ENCODE measurements around the gene SPIRE1.

DNA sequence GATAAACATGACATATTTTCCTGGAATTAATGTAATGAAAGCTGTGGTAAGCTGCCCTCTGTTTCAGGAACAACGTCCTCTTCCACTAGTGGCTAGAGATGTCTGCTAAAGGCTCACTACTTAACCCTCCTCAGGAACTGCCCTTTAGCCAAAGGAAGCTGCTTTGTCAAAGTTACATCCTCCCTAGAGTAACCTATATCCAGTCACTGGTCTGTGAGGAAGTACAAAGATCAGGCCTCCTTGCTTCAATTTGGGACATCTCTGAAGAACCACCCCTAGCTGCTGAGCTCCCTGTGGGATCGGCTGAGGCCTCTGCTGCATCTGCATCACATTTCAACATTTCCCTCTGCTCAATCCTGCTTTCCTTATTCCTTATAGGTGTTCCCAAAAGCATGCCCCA is 142.4 kb downstream of the SPIRE1 start:
- TF ChIP-seq, protein P1, sequence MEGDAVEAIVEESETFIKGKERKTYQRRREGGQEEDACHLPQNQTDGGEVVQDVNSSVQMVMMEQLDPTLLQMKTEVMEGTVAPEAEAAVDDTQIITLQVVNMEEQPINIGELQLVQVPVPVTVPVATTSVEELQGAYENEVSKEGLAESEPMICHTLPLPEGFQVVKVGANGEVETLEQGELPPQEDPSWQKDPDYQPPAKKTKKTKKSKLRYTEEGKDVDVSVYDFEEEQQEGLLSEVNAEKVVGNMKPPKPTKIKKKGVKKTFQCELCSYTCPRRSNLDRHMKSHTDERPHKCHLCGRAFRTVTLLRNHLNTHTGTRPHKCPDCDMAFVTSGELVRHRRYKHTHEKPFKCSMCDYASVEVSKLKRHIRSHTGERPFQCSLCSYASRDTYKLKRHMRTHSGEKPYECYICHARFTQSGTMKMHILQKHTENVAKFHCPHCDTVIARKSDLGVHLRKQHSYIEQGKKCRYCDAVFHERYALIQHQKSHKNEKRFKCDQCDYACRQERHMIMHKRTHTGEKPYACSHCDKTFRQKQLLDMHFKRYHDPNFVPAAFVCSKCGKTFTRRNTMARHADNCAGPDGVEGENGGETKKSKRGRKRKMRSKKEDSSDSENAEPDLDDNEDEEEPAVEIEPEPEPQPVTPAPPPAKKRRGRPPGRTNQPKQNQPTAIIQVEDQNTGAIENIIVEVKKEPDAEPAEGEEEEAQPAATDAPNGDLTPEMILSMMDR (IDR thresholded peaks at IDR 0.05), result no peak
- TF ChIP-seq POLR2A (IDR thresholded peaks at IDR 0.05) (no peak), EP300 (IDR thresholded peaks at IDR 0.05) (no peak)

Data from tibial nerve (tissue), 4 donors.